ENCODE measurements around the gene C15orf39. TPM values are rescaled to one million over a fixed set of nuclear protein-coding genes. Genes with fewer than 3 reads are reported as not detected.
"Not testable (repeated sequence)": the region's sequence is repeated elsewhere in the genome, so short reads cannot be mapped to it uniquely, and the experiment has no call there.

The C15orf39 gene
- total RNA-seq, 1 donor from 2014 or later, result 132 TPM

GRCh38 chr15:75161106-75161916 is 40.4 kb upstream of the C15orf39 start:
- Mint-ChIP-seq H3K27me3 (ENCODE audit: unreplicated experiment) (no peaks in the 10 kb centered on the region), H3K36me3 (ENCODE audit: low read depth, unreplicated experiment) (no peaks in the 10 kb centered on the region), H3K4me1 (ENCODE audit: unreplicated experiment) (peaks cover 6% of the 10 kb centered on the region), H3K4me3 (ENCODE audit: unreplicated experiment) (no peak overlapping the region), H3K27ac (ENCODE audit: unreplicated experiment) (no peak overlapping the region), H3K9me3 (ENCODE audit: unreplicated experiment) (no peaks in the 10 kb centered on the region)
- TF ChIP-seq CTCF (IDR thresholded peaks at IDR 0.05; ENCODE audit: unreplicated experiment), result no peak
- no peak for DNase-seq (ENCODE audit: low spot score)

GRCh38 chr15:75161917-75162414 is 39.7 kb upstream of the C15orf39 start:
- Mint-ChIP-seq H3K36me3 (ENCODE audit: low read depth, unreplicated experiment) (peaks cover 5% of the 10 kb centered on the region), H3K4me3 (ENCODE audit: unreplicated experiment) (no peak overlapping the region), H3K9me3 (ENCODE audit: unreplicated experiment) (no peaks in the 10 kb centered on the region), H3K27ac (ENCODE audit: unreplicated experiment) (no peak overlapping the region), H3K4me1 (ENCODE audit: unreplicated experiment) (peaks cover 6% of the 10 kb centered on the region), H3K27me3 (ENCODE audit: unreplicated experiment) (no peaks in the 10 kb centered on the region)
- TF ChIP-seq CTCF (IDR thresholded peaks at IDR 0.05; ENCODE audit: unreplicated experiment), result no peak
- no peak for DNase-seq (ENCODE audit: low spot score)

- no peak overlapping the region for H3K27ac Mint-ChIP-seq (ENCODE audit: unreplicated experiment)
- no peak overlapping the region for H3K4me3 Mint-ChIP-seq (ENCODE audit: unreplicated experiment)
- peaks cover 6% of the 10 kb centered on the region for H3K4me1 Mint-ChIP-seq (ENCODE audit: unreplicated experiment)
- no peaks in the 10 kb centered on the region for H3K27me3 Mint-ChIP-seq (ENCODE audit: unreplicated experiment)
- DNase-seq (ENCODE audit: low spot score), result no peak
- no peak for TF ChIP-seq CTCF (IDR thresholded peaks at IDR 0.05; ENCODE audit: unreplicated experiment)
- H3K9me3 Mint-ChIP-seq (ENCODE audit: unreplicated experiment), result no peaks in the 10 kb centered on the region
- H3K36me3 Mint-ChIP-seq (ENCODE audit: low read depth, unreplicated experiment), result peaks cover 5% of the 10 kb centered on the region
These were observed 38.5 kb upstream of the C15orf39 start for GRCh38 chr15:75163150-75163564.

- Mint-ChIP-seq H3K27ac (ENCODE audit: unreplicated experiment) (no peak overlapping the region), H3K36me3 (ENCODE audit: low read depth, unreplicated experiment) (peaks cover 12% of the 10 kb centered on the region), H3K9me3 (ENCODE audit: unreplicated experiment) (no peaks in the 10 kb centered on the region), H3K4me1 (ENCODE audit: unreplicated experiment) (peaks cover 4% of the 10 kb centered on the region), H3K4me3 (ENCODE audit: unreplicated experiment) (no peak overlapping the region), H3K27me3 (ENCODE audit: unreplicated experiment) (no peaks in the 10 kb centered on the region)
- TF ChIP-seq CTCF (IDR thresholded peaks at IDR 0.05; ENCODE audit: unreplicated experiment), result no peak
- no peak for DNase-seq (ENCODE audit: low spot score)
These were observed 36.9 kb upstream of the C15orf39 start for GRCh38 chr15:75164625-75165350.

- H3K4me3 Mint-ChIP-seq (ENCODE audit: unreplicated experiment); DNase-seq (ENCODE audit: low spot score); H3K4me1 Mint-ChIP-seq (ENCODE audit: unreplicated experiment); H3K27me3 Mint-ChIP-seq (ENCODE audit: unreplicated experiment); H3K9me3 Mint-ChIP-seq (ENCODE audit: unreplicated experiment); H3K27ac Mint-ChIP-seq (ENCODE audit: unreplicated experiment): not testable (repeated sequence)
- peaks cover 12% of the 10 kb centered on the region for H3K36me3 Mint-ChIP-seq (ENCODE audit: low read depth, unreplicated experiment)
These were observed 35.1 kb upstream of the C15orf39 start for GRCh38 chr15:75166489-75167063.
